HFFc6 (cell line): ENCODE results near the gene CLTRN. TPM values are rescaled to one million over a fixed set of nuclear protein-coding genes. Genes with fewer than 3 reads are reported as not detected.

Source experiments
- DNase-seq: peaks from one replicate; pipeline ENCODE4 v3.0.0-alpha.2; 2018
- H3K27ac Mint-ChIP-seq: 2 replicates; pipeline ENCODE4 v1.8.0; 2020; ENCODE audit warnings: mild to moderate bottlenecking, mixed read lengths
- H3K27me3 Mint-ChIP-seq: 2 replicates; pipeline ENCODE4 v1.8.0; 2021; ENCODE audit warnings: mild to moderate bottlenecking, moderate library complexity, mixed read lengths; ENCODE audit not compliant: insufficient read depth
- H3K36me3 Mint-ChIP-seq: 2 replicates; pipeline ENCODE4 v1.8.0; 2021; ENCODE audit warnings: low read depth, mixed read lengths
- H3K4me1 Mint-ChIP-seq: 2 replicates; pipeline ENCODE4 v1.8.0; 2020; ENCODE audit warnings: low read depth, mixed read lengths
- H3K4me3 Mint-ChIP-seq: 2 replicates; pipeline ENCODE4 v1.8.0; 2020; ENCODE audit warnings: mild to moderate bottlenecking, moderate library complexity, mixed read lengths
- H3K9me3 Mint-ChIP-seq: 2 replicates; pipeline ENCODE4 v1.8.0; 2020; ENCODE audit warnings: mild to moderate bottlenecking, mixed read lengths
- CTCF ChIP-seq: fragments of 200-600 bp; sonication (generic); IDR thresholded peaks from 2 replicates; pipeline ENCODE4 v1.5.0; 2021; ENCODE audit warnings: antibody characterized with exemption, mild to moderate bottlenecking
- total RNA-seq, 6 experiments: library from RNA; stranded (reverse); fragmentation: NEBNext Ultra II Directional; extraction: Animal tissue kit (Norgen Biotek cat#: 25700); gene quantifications; 2 replicates in 1 of 6; 3 replicates in 5 of 6; pipeline ENCODE4 v1.2.3, GENCODE V29; 2021

Gene CLTRN
- total RNA-seq, 6 experiments from 2014 or later, result 0.13 to 0.28 (median 0.17) TPM; not detected in 3

- Mint-ChIP-seq H3K9me3 (no peaks in the 10 kb centered on the region), H3K4me1 (peaks cover 26% of the 10 kb centered on the region), H3K4me3 (no peak overlapping the region)
These were observed 13.7 kb upstream of the CLTRN start for GRCh38 chrX:15678339-15678738.

GRCh38 chrX:15676886-15677285 lies 12.3 kb upstream of the CLTRN start:
- Mint-ChIP-seq H3K36me3 (no peaks in the 10 kb centered on the region; the same call in 1 of the 2 replicates), H3K9me3 (no peaks in the 10 kb centered on the region), H3K27me3 (no peaks in the 10 kb centered on the region; the same call in 1 of the 2 replicates), H3K27ac (no peak overlapping the region), H3K4me3 (no peak overlapping the region), H3K4me1 (peaks cover 26% of the 10 kb centered on the region)
- no peak for DNase-seq
- no peak for TF ChIP-seq CTCF

More at GRCh38 chrX:15678339-15678738, 13.7 kb upstream of the CLTRN start:
- no peak for DNase-seq
- H3K36me3 Mint-ChIP-seq, result no peaks in the 10 kb centered on the region; the same call in 1 of the 2 replicates
- TF ChIP-seq CTCF, result no peak
- H3K27me3 Mint-ChIP-seq, result no peaks in the 10 kb centered on the region; the same call in 1 of the 2 replicates
- H3K27ac Mint-ChIP-seq, result no peak overlapping the region

GRCh38 chrX:15675490-15675921 lies 10.9 kb upstream of the CLTRN start:
- H3K4me1 Mint-ChIP-seq, result peaks cover 22% of the 10 kb centered on the region
- H3K36me3 Mint-ChIP-seq, result no peaks in the 10 kb centered on the region; the same call in 1 of the 2 replicates
- H3K9me3 Mint-ChIP-seq, result no peaks in the 10 kb centered on the region
- H3K27me3 Mint-ChIP-seq, result no peaks in the 10 kb centered on the region
- H3K27ac Mint-ChIP-seq, result no peak overlapping the region
- DNase-seq, result no peak
- no peak for TF ChIP-seq CTCF
- H3K4me3 Mint-ChIP-seq, result no peak overlapping the region

- Mint-ChIP-seq H3K27ac (no peak overlapping the region), H3K27me3 (no peaks in the 10 kb centered on the region), H3K4me1 (peaks cover 16% of the 10 kb centered on the region), H3K36me3 (no peaks in the 10 kb centered on the region), H3K9me3 (no peaks in the 10 kb centered on the region), H3K4me3 (no peak overlapping the region)
- TF ChIP-seq CTCF, result no peak
- DNase-seq, result peak; percentile 85
These were observed 10.4 kb upstream of the CLTRN start for GRCh38 chrX:15674841-15675489.

- H3K4me3 Mint-ChIP-seq, result no peak overlapping the region
- TF ChIP-seq CTCF, result no peak
- no peaks in the 10 kb centered on the region for H3K36me3 Mint-ChIP-seq
- no peak for DNase-seq
- H3K9me3 Mint-ChIP-seq, result no peaks in the 10 kb centered on the region
- H3K4me1 Mint-ChIP-seq, result peaks cover 12% of the 10 kb centered on the region
- no peak overlapping the region for H3K27ac Mint-ChIP-seq
- H3K27me3 Mint-ChIP-seq, result no peaks in the 10 kb centered on the region
These were observed 9.9 kb upstream of the CLTRN start for GRCh38 chrX:15674514-15674840.
